Astrocyte of the cerebellum (primary cell): ENCODE data around the gene OPCML.

Source experiments
- DNase-seq: peaks from one replicate; pipeline ENCODE4 v3.0.0-alpha.2; 2011; ENCODE audit warnings: low read depth
- H3K4me3 ChIP-seq: 2 replicates; pipeline ENCODE4 v1.5.1; 2011; ENCODE audit warnings: mild to moderate bottlenecking, low read depth, low read length, moderate library complexity
- in situ Hi-C: cut with HindIII; loops from 2 replicates; pipeline ENCODE4 v1.10.0; 2017; ENCODE audit warnings: low sequenced_read_pairs
- TF ChIP-seq, protein P1 (sequence below): IDR thresholded peaks from 2 replicates; pipeline ENCODE4 v1.5.1; 2012; ENCODE audit warnings: low read length, low read depth, moderate library complexity, mild to moderate bottlenecking; ENCODE audit errors: missing control alignments

Gene OPCML

GRCh38 chr11:132981131-132981956 is 551.0 kb downstream of the OPCML start:
- no peak for DNase-seq
- in situ Hi-C loops, result no loop called here
- TF ChIP-seq, protein P1, sequence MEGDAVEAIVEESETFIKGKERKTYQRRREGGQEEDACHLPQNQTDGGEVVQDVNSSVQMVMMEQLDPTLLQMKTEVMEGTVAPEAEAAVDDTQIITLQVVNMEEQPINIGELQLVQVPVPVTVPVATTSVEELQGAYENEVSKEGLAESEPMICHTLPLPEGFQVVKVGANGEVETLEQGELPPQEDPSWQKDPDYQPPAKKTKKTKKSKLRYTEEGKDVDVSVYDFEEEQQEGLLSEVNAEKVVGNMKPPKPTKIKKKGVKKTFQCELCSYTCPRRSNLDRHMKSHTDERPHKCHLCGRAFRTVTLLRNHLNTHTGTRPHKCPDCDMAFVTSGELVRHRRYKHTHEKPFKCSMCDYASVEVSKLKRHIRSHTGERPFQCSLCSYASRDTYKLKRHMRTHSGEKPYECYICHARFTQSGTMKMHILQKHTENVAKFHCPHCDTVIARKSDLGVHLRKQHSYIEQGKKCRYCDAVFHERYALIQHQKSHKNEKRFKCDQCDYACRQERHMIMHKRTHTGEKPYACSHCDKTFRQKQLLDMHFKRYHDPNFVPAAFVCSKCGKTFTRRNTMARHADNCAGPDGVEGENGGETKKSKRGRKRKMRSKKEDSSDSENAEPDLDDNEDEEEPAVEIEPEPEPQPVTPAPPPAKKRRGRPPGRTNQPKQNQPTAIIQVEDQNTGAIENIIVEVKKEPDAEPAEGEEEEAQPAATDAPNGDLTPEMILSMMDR, result no peak
- H3K4me3 ChIP-seq, result no peak overlapping the region

DNA sequence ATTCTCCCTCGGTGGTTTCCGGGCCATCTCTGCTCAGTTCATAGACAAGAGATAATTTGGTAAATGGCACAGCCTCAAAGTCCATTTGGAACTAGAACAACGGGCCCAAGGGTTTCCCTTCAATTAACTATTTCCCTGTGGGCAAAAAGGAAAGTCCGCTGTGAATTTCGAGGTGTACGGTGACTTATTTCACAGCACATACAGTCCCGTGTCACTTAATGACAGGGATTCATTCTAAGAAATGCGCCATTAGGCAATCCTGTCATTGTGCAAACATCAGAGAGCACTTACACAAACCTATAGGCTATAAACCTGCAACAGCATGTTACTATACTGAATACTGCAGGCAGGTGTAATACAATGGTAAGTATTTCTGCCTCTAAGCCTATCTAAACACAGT is 551.6 kb downstream of the OPCML start:
- no peak overlapping the region for H3K4me3 ChIP-seq
- no peak for DNase-seq
- in situ Hi-C loops, result no loop called here
- TF ChIP-seq, protein P1, result no peak

DNA sequence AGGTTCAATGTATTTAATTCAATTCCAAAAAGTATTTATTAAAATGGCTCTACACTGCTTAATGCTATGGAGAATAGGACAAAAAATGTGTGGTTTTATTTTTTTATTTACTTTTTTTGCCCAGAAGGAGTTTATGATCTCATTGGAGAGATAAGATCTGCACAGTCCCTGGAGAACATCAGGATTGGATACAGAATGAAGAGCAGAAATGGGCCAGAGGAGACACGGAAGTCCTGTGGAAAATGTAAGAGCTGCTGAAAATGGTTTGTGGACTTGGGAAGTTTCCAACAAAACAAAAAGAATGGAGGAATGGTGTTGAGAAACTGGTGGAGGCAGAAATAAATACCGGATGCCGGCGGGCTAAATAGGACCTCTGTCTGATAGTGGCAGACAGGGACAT is 554.6 kb downstream of the OPCML start:
- no peak overlapping the region for H3K4me3 ChIP-seq
- no peak for DNase-seq
- in situ Hi-C loops, result no loop called here
- TF ChIP-seq, protein P1, result no peak

DNA sequence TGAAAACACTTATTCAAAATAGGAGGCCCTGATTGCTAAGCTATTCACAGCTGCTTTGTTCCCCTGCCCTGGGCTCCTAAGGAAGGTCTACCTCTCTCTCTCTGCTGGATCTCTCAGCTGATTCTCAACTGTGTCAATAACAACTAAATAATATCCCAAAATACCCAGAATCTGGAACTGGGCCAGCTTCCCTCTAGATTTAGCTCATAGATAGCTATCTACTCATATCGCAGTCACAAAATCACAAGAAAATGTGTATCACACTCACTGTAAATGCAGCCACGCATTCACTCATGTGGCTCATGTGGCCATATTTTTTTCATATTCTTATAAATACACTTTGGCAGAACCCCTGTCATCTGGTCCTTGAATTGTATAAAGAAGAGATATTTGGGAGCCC is 555.1 kb downstream of the OPCML start:
- in situ Hi-C loops, result no loop called here
- no peak overlapping the region for H3K4me3 ChIP-seq
- no peak for DNase-seq
- TF ChIP-seq, protein P1, result no peak

DNA sequence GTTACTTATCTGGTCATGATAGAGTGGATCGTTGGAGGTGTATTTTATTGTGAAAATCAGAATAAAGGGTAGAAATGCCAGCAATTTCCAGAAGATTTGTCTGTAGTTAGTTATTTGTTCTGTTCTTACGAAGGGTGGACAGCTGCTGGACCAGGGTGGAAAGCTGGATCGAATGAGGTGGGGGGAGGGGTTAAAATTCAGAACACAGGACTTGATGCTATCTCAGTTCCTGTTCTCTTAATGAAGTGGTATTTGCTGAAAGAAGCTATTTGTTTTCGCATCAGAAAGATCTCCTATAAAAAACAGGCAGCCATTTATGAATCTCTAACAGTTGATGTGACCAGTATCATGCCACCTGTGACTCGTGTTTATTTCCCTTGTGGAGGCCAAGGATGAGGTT is 556.2 kb downstream of the OPCML start:
- in situ Hi-C loops, result no loop called here
- DNase-seq, result no peak
- TF ChIP-seq, protein P1, result no peak
- no peak overlapping the region for H3K4me3 ChIP-seq

GRCh38 chr11:132973686-132974085 is 558.6 kb downstream of the OPCML start:
- DNase-seq, result no peak
- TF ChIP-seq, protein P1, result no peak
- H3K4me3 ChIP-seq, result no peak overlapping the region
- in situ Hi-C loops, result no loop called here
